ENCODE results near the gene HNMT.

DNA sequence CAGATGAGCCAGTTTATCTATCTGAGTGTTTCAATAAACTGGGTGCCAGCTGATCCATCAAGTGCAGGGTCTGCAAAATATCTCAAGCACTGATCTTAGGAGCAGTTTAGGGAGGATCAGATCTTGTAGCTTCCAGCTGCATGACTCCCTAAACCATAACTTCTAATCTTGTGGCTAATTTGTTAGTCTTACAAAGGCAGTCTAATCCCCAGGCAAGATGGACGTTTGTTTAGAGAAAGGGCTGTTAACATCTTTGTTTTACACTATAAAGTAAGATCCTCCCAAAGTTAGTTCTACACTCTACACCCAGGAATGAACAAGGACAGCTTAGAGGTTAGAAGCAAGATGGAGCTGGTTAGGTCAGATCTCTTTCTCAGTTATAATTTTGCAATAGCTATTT lies 28.7 kb upstream of the HNMT start:
- TF ChIP-seq CTCF (IDR thresholded peaks at IDR 0.05) (no peak), POLR2A (IDR thresholded peaks at IDR 0.05) (no peak)
